DOHH2 (cell line): ENCODE data around the gene METTL26.

Source experiments
- H3F3A ChIP-seq: fragments of 200-600 bp; sonication (generic), shearing (Covaris generic); 2 replicates; pipeline ENCODE4 v1.6.0; 2016; ENCODE audit warnings: antibody characterized with exemption, mild to moderate bottlenecking; ENCODE audit not compliant: control insufficient read depth, insufficient read depth
- H3K27ac ChIP-seq: fragments of 200-600 bp; sonication (generic); 2 replicates; pipeline ENCODE4 v1.5.1; 2014; ENCODE audit warnings: low read depth, mild to moderate bottlenecking, low read length, moderate library complexity
- H3K27me3 ChIP-seq: fragments of 200-600 bp; sonication (generic); 2 replicates; pipeline ENCODE4 v1.6.1; 2014; ENCODE audit warnings: mild to moderate bottlenecking, low read length, mixed read lengths; ENCODE audit not compliant: control insufficient read depth
- H3K36me3 ChIP-seq: fragments of 200-600 bp; sonication (generic); 2 replicates; pipeline ENCODE4 v1.6.1; 2014; ENCODE audit warnings: mild to moderate bottlenecking, low read length, moderate library complexity, mixed read lengths; ENCODE audit not compliant: control insufficient read depth
- H3K4me1 ChIP-seq: fragments of 200-600 bp; sonication (generic); 2 replicates; pipeline ENCODE4 v1.6.1; 2014; ENCODE audit warnings: mild to moderate bottlenecking, low read length, mixed read lengths; ENCODE audit not compliant: control insufficient read depth
- H3K4me2 ChIP-seq: fragments of 200-600 bp; sonication (generic); 2 replicates; pipeline ENCODE4 v1.6.0; 2014; ENCODE audit warnings: mild to moderate bottlenecking, low read length, moderate library complexity
- H3K4me3 ChIP-seq: fragments of 200-600 bp; sonication (generic); 2 replicates; pipeline ENCODE4 v1.5.1; 2014; ENCODE audit warnings: mild to moderate bottlenecking, low read length, mixed read lengths
- H3K79me2 ChIP-seq: fragments of 200-600 bp; sonication (generic); 2 replicates; pipeline ENCODE4 v1.6.1; 2014; ENCODE audit warnings: mild to moderate bottlenecking, low read length, mixed read lengths; ENCODE audit not compliant: control insufficient read depth
- H3K9me2 ChIP-seq: fragments of 200-600 bp; sonication (generic); replicated peaks from 2 replicates; pipeline ENCODE4 v1.6.1; 2014; ENCODE audit warnings: mild to moderate bottlenecking, low read length, mixed read lengths; ENCODE audit not compliant: control insufficient read depth
- H3K9me3 ChIP-seq: fragments of 200-600 bp; sonication (generic); 2 replicates; pipeline ENCODE4 v1.6.1; 2014; ENCODE audit warnings: antibody characterized with exemption, low read length, mixed read lengths; ENCODE audit not compliant: control insufficient read depth, insufficient read depth
- H4K20me1 ChIP-seq: fragments of 200-600 bp; sonication (generic); 2 replicates; pipeline ENCODE4 v1.6.0; 2014; ENCODE audit warnings: low read depth, mild to moderate bottlenecking, antibody characterized with exemption, low read length, moderate library complexity; ENCODE audit not compliant: control insufficient read depth, insufficient read depth
- CTCF ChIP-seq: fragments of 200-600 bp; sonication (generic); IDR thresholded peaks from one replicate; pipeline ENCODE4 v1.5.1; 2014; ENCODE audit warnings: antibody characterized with exemption, mild to moderate bottlenecking, low read depth, low read length; ENCODE audit not compliant: poor library complexity, severe bottlenecking
- EZH2phosphoT487 ChIP-seq: fragments of 200-600 bp; sonication (generic); IDR thresholded peaks from 2 replicates; pipeline ENCODE4 v1.6.1; 2017; ENCODE audit warnings: borderline replicate concordance, mild to moderate bottlenecking, antibody characterized with exemption, low read length, moderate library complexity, mixed read lengths

METTL26 gene

GRCh38 chr16:625117-625976, 10.8 kb downstream of the METTL26 start:
- no peak overlapping the region for H3K4me3 ChIP-seq
- no peaks in the 10 kb centered on the region for H4K20me1 ChIP-seq
- H3F3A ChIP-seq, result no peaks in the 10 kb centered on the region
- H3K4me1 ChIP-seq, result no peaks in the 10 kb centered on the region
- no peaks in the 10 kb centered on the region for H3K27me3 ChIP-seq
- no peaks in the 10 kb centered on the region for H3K9me3 ChIP-seq
- TF ChIP-seq CTCF (no peak), EZH2phosphoT487 (no peak)
- H3K27ac ChIP-seq, result no peak overlapping the region
- H3K9me2 ChIP-seq, result no peaks in the 10 kb centered on the region
- no peak overlapping the region for H3K4me2 ChIP-seq
- no peaks in the 10 kb centered on the region for H3K79me2 ChIP-seq
- no peaks in the 10 kb centered on the region for H3K36me3 ChIP-seq

- no peaks in the 10 kb centered on the region for H3K27me3 ChIP-seq
- H3K9me3 ChIP-seq, result no peaks in the 10 kb centered on the region
- H3K4me1 ChIP-seq, result no peaks in the 10 kb centered on the region
- no peaks in the 10 kb centered on the region for H3K36me3 ChIP-seq
- TF ChIP-seq EZH2phosphoT487 (no peak), CTCF (no peak)
- no peaks in the 10 kb centered on the region for H4K20me1 ChIP-seq
- H3K27ac ChIP-seq, result no peak overlapping the region
- no peaks in the 10 kb centered on the region for H3K9me2 ChIP-seq
- H3K4me2 ChIP-seq, result no peak overlapping the region
- H3K4me3 ChIP-seq, result no peak overlapping the region
- H3K79me2 ChIP-seq, result no peaks in the 10 kb centered on the region
- no peaks in the 10 kb centered on the region for H3F3A ChIP-seq
Measured at GRCh38 chr16:624526-625070, 11.5 kb downstream of the METTL26 start.

- Histone ChIP-seq H3K27me3 (no peaks in the 10 kb centered on the region), H3K9me3 (no peaks in the 10 kb centered on the region), H3K27ac (no peak overlapping the region), H3F3A (no peaks in the 10 kb centered on the region), H3K79me2 (no peaks in the 10 kb centered on the region), H3K4me2 (no peak overlapping the region), H4K20me1 (no peaks in the 10 kb centered on the region), H3K9me2 (no peaks in the 10 kb centered on the region), H3K4me1 (no peaks in the 10 kb centered on the region), H3K36me3 (no peaks in the 10 kb centered on the region), H3K4me3 (no peak overlapping the region)
- TF ChIP-seq CTCF (no peak), EZH2phosphoT487 (no peak)
Measured at GRCh38 chr16:622920-623280, 13.2 kb downstream of the METTL26 start.
